Measurements from ENCODE around the gene TMEM269.

Gene TMEM269

GRCh38 chr1:42750041-42750440 lies 34.8 kb upstream of the TMEM269 start:
- TF ChIP-seq, protein P1, sequence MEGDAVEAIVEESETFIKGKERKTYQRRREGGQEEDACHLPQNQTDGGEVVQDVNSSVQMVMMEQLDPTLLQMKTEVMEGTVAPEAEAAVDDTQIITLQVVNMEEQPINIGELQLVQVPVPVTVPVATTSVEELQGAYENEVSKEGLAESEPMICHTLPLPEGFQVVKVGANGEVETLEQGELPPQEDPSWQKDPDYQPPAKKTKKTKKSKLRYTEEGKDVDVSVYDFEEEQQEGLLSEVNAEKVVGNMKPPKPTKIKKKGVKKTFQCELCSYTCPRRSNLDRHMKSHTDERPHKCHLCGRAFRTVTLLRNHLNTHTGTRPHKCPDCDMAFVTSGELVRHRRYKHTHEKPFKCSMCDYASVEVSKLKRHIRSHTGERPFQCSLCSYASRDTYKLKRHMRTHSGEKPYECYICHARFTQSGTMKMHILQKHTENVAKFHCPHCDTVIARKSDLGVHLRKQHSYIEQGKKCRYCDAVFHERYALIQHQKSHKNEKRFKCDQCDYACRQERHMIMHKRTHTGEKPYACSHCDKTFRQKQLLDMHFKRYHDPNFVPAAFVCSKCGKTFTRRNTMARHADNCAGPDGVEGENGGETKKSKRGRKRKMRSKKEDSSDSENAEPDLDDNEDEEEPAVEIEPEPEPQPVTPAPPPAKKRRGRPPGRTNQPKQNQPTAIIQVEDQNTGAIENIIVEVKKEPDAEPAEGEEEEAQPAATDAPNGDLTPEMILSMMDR (IDR thresholded peaks at IDR 0.05) = no peak

DNA sequence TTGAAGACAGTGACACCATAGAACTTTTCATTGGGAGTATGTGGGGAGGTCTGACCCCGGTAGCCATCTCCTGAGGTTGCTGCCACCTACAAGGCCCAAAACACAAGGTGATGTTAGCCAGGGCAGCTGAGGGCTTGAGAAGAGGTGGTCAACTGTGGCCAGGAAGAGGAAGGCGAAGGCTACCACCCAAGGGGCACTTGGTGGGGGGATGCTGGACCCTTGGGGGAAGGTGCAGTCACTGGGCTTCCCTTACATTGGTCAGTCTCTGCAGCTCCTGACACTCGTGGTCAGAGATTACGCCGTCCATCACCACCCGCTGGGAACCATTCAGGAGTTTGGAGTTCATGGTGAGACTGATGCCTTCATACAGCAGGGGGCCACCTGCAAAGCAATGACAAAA lies 32.5 kb upstream of the TMEM269 start:
- TF ChIP-seq, protein P1 (IDR thresholded peaks at IDR 0.05) = no peak

- TF ChIP-seq, protein P1 (IDR thresholded peaks at IDR 0.05) = no peak
Observed at GRCh38 chr1:42753070-42753469, 31.7 kb upstream of the TMEM269 start.

DNA sequence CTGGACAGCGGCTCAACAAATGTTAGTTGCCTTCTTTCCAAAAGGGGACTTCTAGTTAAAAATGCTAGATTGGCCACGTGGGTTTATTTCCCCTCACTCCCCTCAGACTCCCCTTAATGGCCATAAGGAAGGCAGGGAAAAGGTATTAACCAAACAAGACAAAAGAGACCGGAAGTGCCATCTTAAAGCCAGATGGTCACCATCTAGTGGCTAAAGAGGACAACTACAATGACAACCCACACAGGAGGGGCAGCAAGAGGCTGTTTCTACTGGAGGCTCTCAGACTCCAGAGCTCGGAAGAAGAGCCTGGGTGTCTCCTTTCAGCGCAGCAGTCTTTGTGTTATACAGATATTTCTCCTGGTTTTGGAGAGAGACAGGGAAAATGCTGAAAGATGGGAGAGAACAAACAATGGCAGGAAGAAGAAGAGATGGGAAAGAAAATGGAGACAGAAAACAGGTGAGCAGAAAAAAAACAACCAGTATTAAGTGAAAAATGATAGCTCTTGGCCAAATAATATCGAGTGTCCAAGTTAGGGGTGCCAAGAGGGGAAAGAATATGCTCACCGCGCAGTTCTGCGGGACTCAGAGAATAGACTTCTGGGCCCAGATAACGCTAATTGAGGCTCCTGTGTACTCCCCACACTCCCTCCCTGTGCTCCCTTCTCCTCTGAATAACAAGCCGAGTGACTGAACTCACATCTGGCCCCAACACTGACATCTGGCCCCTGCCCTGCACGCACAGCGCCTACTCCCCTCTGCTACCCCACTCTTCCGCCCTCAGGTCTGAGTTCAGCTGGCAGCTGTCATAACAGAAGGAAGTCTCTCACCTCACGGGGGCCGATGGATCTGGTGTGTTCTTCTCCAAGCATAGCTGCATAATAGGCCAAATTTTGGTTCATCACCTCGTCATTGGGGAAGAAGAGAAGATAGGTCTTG lies 27.6 kb upstream of the TMEM269 start:
- TF ChIP-seq, protein P1 (IDR thresholded peaks at IDR 0.05) = peak; percentile 78

DNA sequence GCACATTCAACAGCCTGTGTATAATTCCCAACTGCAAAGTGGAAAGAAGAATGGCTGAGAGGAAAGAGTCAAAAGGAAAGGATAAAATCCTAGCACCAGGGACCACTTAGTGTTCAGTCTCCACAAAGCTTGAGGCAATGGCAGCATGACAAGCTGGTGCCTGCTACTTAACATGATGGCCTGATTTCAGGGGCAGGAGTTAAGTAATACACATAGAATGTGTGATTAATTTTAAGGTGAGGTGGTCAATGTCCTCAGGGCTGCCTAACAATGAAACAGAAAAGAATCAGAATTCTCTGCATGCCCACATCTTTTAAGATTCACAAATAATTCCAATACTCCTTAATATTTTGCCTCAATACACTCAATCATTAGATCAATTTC lies 26.9 kb upstream of the TMEM269 start:
- TF ChIP-seq, protein P1 (IDR thresholded peaks at IDR 0.05) = no peak

- TF ChIP-seq, protein P1 (IDR thresholded peaks at IDR 0.05) = no peak
Observed at GRCh38 chr1:42758641-42759040, 26.1 kb upstream of the TMEM269 start.

DNA sequence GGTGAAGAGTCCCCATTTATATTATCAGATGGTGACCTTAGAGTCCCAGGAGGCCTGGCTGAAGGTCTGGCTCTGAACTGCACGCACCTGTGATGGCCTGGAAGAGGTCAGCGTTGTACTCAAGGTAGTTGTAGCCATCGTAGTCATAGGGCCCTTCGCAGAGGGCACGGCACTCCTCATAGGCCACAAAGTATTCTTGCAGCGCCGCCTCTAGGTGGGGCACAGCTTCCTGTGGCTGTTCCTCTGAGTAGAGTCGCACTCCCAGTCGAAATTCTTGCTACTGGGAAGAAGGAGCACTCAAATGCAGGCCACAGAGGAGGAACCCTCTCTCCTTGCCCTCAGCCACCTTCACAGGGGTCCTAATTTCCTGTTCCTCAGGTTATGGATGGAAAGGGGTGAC lies 25.7 kb upstream of the TMEM269 start:
- TF ChIP-seq, protein P1 (IDR thresholded peaks at IDR 0.05) = no peak
